ENCODE data around the gene CAMSAP2. TPM values are rescaled to one million over a fixed set of nuclear protein-coding genes. Genes with fewer than 3 reads are reported as not detected.
A peak's percentile ranks its signal among the peaks of the same experiment; 100 is the strongest.

CAMSAP2 gene
- total RNA-seq, 1 experiment from 2014 or later, result 40.3 TPM

DNA sequence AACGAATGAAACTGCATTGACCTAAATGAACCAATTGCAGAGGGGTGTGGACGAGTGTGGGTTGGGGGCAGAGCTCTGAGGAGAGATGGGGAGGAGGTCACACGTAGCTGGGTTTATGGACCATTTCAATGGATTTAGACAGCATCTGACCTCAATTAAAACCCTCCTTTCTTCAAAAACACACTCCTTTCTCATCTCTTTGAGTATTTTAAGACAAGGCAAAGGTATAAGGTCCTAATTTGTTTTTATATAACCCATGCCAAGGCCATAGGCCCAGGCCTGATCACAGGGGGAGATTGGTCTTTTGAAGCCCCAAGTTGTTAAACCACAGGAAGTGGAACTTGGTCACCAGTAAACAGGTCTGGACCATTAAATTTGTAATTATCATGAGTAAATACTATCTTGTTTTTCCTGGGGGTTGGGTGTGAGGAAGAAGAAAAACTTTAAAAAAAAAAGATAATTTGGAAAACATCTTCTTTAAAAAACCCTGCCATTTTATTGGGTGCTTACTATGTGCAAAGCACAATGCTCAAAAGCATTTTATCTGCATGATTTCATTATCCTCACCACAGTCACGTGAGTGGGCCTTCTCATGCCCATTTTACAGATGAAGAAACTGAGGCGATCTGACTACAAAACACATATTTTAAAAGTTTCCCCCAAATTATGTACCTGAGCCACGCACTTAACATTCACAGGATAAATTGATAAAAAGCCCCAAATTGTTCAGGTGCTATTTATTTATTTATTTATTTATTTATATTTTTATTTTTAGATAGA lies 147.1 kb downstream of the CAMSAP2 start:
- no peaks in the 10 kb centered on the region for H3K27me3 ChIP-seq (ENCODE audit: insufficient read depth, low read depth)
- BruUV-seq (replicated peaks), result no TSS peak
- ChIA-PET CTCF (interaction anchor here (0.7 kb wide), 1 partner anchor 263 kb away, joined by 11 read pairs; no protein-coding TSS in a partner anchor), POLR2A (ENCODE audit: unreplicated experiment) (no interaction called here)
- H3K9me3 ChIP-seq (ENCODE audit: insufficient read depth, low read depth), result no peaks in the 10 kb centered on the region
- H3K79me2 ChIP-seq (ENCODE audit: low read depth), result no peaks in the 10 kb centered on the region
- H3K4me3 ChIP-seq, result no peak overlapping the region
- peaks cover 32% of the 10 kb centered on the region for H3K4me1 ChIP-seq (replicated peaks; ENCODE audit: insufficient read depth)
- intact Hi-C loops (cut with micrococcal nuclease; ENCODE audit: unreplicated experiment), result no loop called here
- H3F3A ChIP-seq (ENCODE audit: insufficient read depth, low read depth), result peaks cover 3% of the 10 kb centered on the region; the same call in 1 of the 2 replicates
- H3K4me2 ChIP-seq, result no peak overlapping the region
- H4K20me1 ChIP-seq (ENCODE audit: insufficient read depth), result no peaks in the 10 kb centered on the region
- TF ChIP-seq, protein P1, sequence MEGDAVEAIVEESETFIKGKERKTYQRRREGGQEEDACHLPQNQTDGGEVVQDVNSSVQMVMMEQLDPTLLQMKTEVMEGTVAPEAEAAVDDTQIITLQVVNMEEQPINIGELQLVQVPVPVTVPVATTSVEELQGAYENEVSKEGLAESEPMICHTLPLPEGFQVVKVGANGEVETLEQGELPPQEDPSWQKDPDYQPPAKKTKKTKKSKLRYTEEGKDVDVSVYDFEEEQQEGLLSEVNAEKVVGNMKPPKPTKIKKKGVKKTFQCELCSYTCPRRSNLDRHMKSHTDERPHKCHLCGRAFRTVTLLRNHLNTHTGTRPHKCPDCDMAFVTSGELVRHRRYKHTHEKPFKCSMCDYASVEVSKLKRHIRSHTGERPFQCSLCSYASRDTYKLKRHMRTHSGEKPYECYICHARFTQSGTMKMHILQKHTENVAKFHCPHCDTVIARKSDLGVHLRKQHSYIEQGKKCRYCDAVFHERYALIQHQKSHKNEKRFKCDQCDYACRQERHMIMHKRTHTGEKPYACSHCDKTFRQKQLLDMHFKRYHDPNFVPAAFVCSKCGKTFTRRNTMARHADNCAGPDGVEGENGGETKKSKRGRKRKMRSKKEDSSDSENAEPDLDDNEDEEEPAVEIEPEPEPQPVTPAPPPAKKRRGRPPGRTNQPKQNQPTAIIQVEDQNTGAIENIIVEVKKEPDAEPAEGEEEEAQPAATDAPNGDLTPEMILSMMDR (conservative IDR thresholded peaks at IDR 0.05), result no peak
- TF ChIP-seq EZH2 (IDR thresholded peaks at IDR 0.05; ENCODE audit: low read depth), result no peak
- DNase-seq, result peak in 1 of 2 experiments; percentile 33
- H3K36me3 ChIP-seq (ENCODE audit: low read depth), result no peaks in the 10 kb centered on the region
- no peak overlapping the region for H2AFZ ChIP-seq
- no peak overlapping the region for H3K27ac ChIP-seq
- H3K9me2 ChIP-seq (ENCODE audit: insufficient read depth), result no peaks in the 10 kb centered on the region

DNA sequence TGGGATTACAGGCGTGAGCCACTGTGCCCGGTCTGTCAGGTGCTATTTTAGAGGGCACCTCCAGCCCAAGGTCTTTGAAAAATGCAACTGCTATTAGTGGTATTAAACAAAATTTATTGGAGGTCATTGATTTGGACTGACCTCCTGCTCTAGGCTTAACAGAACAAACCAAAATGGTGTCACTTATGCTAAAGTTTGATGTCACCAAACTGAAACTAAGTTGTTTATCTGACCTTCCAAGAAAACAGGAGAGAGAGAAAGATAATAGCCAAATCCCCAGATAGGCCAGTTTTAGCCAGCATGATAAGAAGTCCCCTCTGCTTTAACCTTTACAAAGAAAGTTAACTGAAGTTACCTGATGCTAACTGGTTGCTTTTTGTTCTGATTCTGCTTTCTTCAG lies 147.9 kb downstream of the CAMSAP2 start:
- no TSS peak for BruUV-seq (replicated peaks)
- no peak overlapping the region for H3K4me3 ChIP-seq
- intact Hi-C loops (cut with micrococcal nuclease; ENCODE audit: unreplicated experiment), result no loop called here

GRCh38 chr1:200887036-200887435 lies 148.3 kb downstream of the CAMSAP2 start:
- Histone ChIP-seq H2AFZ (no peak overlapping the region), H3K27ac (no peak overlapping the region), H3K4me3 (no peak overlapping the region), H3K4me1 (replicated peaks; ENCODE audit: insufficient read depth) (peaks cover 40% of the 10 kb centered on the region), H3K27me3 (ENCODE audit: insufficient read depth, low read depth) (no peaks in the 10 kb centered on the region), H4K20me1 (ENCODE audit: insufficient read depth) (no peaks in the 10 kb centered on the region), H3K9me3 (ENCODE audit: insufficient read depth, low read depth) (no peaks in the 10 kb centered on the region), H3K9me2 (ENCODE audit: insufficient read depth) (no peaks in the 10 kb centered on the region), H3K79me2 (ENCODE audit: low read depth) (no peaks in the 10 kb centered on the region), H3F3A (ENCODE audit: insufficient read depth, low read depth) (peaks cover 3% of the 10 kb centered on the region; the same call in 1 of the 2 replicates), H3K36me3 (ENCODE audit: low read depth) (no peaks in the 10 kb centered on the region), H3K4me2 (no peak overlapping the region)
- no TSS peak for BruUV-seq (replicated peaks)
- no peak for DNase-seq
- intact Hi-C loops (cut with micrococcal nuclease; ENCODE audit: unreplicated experiment), result no loop called here
- POLR2A ChIA-PET (ENCODE audit: unreplicated experiment), result no interaction called here
- no peak for TF ChIP-seq EZH2 (IDR thresholded peaks at IDR 0.05; ENCODE audit: low read depth)
- TF ChIP-seq, protein P1 (conservative IDR thresholded peaks at IDR 0.05), result no peak
- CTCF ChIA-PET, result no interaction called here

More for the DNA sequence above, 147.9 kb downstream of the CAMSAP2 start:
- CTCF ChIA-PET, result no interaction called here
- Histone ChIP-seq H3K27ac (no peak overlapping the region), H3K9me3 (ENCODE audit: insufficient read depth, low read depth) (no peaks in the 10 kb centered on the region), H3K4me2 (no peak overlapping the region), H3K79me2 (ENCODE audit: low read depth) (no peaks in the 10 kb centered on the region), H2AFZ (no peak overlapping the region), H4K20me1 (ENCODE audit: insufficient read depth) (no peaks in the 10 kb centered on the region), H3K27me3 (ENCODE audit: insufficient read depth, low read depth) (no peaks in the 10 kb centered on the region), H3F3A (ENCODE audit: insufficient read depth, low read depth) (peaks cover 3% of the 10 kb centered on the region; the same call in 1 of the 2 replicates), H3K9me2 (ENCODE audit: insufficient read depth) (no peaks in the 10 kb centered on the region), H3K36me3 (ENCODE audit: low read depth) (no peaks in the 10 kb centered on the region), H3K4me1 (replicated peaks; ENCODE audit: insufficient read depth) (peaks cover 37% of the 10 kb centered on the region)
- POLR2A ChIA-PET (ENCODE audit: unreplicated experiment), result no interaction called here
- TF ChIP-seq, protein P1 (conservative IDR thresholded peaks at IDR 0.05), result no peak
- TF ChIP-seq EZH2 (IDR thresholded peaks at IDR 0.05; ENCODE audit: low read depth), result no peak
- DNase-seq, result no peak
